Suppressor macrophage treated with lipopolysaccharide for 4 hours (primary cell): ENCODE measurements around the gene CLTC.
A peak's percentile ranks its signal among the peaks of the same experiment; 100 is the strongest.

ENCODE experiments used
- DNase-seq: peaks from one replicate; pipeline ENCODE4 v3.0.0-alpha.2; 2020

CLTC gene

DNA sequence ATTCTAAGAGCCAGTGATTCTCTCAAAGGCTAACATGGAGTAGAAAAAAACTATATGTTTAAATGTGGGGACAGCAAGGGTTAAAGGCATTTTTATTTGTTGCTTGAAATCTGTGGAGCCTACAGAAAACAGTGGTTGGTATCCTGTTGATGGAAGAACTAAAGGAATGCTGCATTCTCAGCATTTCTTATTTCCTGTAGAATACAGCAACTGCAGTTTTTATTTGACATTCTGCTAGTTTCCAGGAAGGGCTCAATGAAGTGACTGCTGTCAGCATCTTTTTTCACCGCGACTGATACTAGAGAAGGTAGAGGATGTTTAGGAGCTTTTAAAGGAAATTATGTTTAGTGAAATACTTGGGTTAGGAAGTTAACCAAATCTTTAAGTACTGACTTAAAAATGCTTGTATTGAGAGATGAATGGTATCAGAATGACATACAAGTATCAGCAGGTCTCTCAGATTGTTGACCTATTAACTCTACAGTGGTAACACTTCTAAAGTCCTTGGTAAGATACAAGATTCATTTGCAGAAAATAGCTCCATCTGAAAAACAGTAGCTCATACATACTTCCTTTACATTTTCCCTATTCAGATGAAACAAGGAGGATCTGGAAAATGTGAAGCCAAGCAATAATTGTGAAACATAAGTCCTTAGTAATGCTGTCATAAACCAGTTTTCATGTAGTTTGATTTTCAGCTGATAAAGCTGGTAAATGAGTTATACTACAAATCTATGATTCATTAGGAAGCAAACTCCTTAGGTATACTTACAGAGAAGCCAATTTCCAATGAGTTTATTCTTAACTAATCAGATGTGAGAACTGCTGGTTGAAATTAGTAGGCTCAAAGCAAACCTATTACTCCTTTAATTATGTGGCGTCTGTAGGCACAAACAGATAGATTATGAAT, 15.2 kb downstream of the CLTC start:
- no peak for DNase-seq

DNA sequence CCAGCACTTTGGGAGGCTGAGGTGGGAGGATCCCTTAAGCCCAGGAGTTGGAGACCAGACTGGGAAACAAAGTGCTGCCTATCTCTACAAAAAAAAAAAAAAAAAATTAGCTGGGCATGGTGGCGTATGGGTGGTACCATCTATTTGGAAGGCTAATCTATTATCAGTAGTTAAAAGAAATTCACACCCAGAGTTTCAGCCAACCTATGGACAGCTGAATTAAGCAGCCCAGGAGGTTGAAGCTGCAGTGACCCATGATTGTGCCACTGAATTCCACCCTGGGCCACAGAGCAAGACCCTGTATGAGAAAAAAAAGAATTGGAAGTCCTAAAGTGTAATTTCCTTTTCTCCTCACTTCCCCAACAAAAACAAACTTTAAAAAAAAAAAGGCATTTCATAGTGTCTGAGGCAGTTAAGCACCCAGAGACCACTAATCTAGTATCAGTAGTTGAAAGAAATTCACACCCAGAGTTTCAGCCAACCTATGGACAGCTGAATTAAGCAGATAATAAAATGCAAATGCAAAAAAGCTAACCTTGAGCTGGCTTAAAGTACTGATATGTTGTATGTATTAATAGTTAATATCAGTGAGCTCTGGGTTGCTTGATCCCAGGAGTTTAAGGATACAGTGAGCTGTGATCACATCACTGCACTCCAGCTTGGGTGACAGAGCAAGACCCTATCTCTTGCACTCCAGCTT, 18.1 kb downstream of the CLTC start:
- DNase-seq = no peak

DNA sequence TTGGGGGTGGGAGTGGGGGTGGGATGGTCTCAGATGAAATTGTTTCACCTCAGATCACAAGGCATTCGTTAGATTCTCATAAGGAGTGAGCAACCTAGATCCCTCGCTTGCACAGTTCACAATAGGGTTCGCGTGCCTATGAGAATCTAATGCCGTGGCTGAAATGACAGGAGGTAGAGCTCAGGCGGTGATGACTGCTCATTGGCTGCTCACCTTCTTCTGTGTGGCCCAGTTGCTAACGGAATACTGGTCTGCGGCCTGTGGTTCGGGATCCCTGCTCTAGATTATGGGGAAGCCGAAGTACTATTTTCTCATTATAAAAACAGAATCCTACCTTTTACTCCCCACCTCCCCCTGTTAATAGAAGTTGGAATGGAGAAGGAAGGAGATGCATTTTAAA, 18.9 kb downstream of the CLTC start:
- DNase-seq = no peak

DNA sequence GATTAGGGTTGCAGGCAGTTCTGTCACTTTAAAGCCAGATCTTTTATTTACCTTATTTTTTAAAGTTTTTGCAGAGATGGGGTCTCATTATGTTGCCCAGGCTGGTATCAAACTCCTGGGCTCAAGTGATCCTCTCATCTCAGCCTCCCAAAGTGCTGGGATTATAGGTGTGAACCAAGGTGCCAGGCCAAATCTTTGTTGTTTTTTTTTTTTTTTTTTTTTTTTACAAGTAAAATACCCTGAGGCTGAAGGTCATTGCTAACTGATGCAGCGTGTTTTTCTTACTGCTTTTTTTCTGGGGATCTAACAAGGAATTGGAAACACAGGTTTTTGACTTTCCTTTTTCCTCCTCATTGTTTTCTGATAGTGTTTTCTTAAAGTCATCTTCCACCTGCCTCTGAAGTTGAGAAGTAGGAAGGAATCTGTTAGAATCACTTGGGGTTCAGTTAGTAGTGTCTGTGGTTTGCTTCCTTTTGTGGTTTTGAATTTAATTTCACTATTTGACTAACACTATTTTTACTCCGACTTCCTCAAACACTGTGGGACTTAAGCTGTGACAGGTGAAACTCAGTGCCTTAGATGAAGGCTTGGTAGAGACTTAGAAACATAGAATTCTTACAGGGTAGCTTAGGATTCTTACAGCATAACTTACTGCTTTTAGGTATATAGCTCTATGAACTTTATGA, 22.2 kb downstream of the CLTC start:
- peak; percentile 37 for DNase-seq

DNA sequence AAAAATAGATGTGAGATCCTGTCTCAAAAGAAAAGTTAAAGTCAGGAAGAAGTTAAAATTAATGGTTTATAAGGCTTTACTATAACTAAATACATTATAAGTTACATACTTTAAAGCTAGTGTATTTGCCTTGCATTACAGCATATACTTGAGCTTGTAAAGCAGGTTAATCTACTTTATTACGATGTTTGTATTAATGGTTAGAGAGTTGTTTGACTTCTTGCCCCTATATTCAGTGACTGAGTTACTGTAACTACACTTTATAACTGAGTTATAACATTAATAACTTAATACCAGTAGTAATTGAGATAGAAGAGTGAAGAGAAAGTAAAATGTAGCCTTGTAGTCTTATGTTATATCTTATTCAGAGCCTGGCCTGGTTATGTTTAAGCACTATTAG, 22.9 kb downstream of the CLTC start:
- no peak for DNase-seq

DNA sequence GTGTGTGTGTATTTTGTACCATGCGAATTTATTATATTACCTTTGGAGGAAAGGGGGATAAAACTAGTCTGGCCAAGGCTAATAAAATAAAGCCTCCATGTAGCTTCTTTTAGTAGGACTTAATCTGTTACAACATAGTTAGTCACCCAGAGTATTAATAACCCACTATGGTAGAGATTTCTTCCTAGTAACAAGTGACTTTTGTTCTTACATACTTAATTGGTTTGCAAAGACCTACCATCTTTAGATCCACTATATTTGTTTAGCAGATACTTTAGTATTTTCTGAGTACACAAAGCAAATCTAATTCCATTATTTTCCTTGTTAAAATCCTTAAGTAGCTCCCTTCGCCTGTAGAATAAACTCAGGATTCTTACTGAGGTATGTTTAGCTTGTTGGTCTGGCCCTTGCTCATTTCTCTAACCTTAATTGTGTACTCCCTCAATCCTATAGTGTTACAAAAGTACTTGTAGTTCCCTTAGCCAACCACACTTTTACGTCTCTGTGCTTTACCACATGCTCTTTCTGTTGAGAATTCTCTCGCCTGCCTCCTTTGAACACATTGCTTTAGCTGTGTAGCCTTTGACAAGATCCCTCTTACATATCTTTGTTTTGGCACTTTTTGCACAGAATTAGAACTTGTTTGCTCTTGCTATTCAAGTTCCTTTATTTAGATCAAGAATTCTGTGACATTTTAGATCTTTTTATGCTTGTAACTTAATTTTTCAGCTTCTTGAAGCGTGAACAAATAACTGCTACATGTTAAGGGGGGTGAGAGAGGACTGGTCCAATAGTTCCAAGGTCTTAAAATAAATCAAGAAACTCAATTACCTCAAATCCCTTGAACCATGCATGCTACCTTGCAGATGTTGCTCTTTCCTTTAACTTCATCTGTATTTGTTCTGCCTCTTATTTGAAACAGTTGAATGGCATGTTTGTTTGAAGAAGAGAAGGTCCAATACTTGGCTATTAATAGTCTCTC, 23.8 kb downstream of the CLTC start:
- DNase-seq = peak; percentile 52

DNA sequence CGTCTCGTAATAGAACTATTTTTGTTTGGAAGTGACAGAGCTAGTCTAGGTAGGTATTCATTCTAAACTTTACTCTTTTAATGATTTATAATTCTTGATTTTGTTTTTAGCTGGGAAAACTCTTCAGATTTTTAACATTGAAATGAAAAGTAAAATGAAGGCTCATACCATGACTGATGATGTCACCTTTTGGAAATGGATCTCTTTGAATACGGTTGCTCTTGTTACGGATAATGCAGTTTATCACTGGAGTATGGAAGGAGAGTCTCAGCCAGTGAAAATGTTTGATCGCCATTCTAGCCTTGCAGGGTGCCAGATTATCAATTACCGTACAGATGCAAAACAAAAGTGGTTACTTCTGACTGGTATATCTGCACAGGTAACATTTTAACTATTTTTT, 27.6 kb downstream of the CLTC start:
- DNase-seq = no peak

DNA sequence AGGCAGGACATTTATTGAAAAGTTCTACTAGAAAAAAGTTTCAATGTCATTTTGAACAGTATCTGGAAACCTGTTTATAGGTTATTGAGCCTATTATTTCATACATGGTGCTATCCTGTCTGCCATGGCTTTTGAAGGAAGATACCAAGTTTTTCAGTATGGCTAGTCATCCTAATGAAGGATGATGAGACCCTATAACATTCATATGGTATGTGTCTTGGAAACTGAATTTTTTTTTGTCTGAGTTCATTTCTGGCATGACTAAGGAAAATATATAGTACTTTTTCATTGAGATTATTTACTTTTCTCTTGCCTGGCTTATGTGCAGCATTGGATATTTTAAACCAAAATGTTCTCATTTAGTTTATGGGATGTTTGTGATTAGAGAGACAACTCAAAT, 30.2 kb downstream of the CLTC start:
- DNase-seq = no peak

DNA sequence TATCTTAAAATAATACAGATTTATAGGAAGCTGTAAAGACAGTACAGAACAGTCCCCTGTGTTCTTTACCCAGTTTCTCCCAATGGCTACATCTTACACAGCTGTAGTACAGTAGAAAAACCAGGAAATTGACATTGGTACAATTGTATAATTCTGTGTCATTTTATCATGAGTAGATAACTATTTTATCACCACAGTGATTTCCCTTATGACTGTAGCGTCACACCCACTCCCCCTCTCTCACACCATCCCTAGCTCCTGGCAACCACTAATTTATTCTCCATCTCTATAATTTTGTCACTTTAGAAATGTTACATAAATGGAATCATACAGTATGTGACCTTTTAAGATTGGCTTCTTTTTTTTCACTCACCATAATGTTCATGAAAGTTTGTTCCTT, 30.9 kb downstream of the CLTC start:
- DNase-seq = no peak

DNA sequence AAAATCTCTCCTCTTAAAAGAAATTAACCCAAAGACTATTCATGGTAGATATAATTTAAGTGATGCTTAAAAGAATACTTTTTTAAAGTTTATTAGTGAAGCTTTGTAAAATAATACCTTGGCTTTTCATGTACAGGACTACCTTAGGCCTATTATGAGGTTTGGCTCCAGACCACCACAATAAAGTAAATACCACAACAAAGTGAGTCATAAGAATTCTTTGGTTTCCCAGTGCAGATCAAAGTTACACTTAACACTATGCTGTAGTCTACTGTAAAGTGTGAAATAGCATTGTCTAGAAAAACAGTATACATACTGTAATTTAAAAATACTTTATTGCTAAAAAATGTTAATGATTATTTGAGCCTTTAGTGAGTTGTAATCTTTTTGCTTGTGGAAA, 31.7 kb downstream of the CLTC start:
- DNase-seq = no peak

DNA sequence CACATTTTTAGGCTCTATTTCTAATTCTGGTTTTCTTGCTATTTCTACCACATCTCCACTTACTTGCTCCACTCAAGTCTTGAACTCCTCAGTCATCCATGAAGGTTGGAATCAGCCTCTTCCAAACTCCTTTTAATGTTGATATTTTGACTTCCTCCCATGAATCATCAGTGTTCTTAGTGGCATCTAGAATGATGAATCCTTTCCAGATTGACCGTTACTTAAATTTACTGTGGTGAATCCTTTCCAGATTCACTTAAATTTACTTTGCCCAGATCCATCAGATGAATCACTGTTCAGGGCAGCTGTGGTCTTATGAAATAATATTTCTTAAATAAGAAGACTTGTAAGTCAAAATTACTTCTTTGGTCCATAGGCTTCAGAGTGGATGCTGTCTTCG, 32.4 kb downstream of the CLTC start:
- DNase-seq = peak; percentile 27

DNA sequence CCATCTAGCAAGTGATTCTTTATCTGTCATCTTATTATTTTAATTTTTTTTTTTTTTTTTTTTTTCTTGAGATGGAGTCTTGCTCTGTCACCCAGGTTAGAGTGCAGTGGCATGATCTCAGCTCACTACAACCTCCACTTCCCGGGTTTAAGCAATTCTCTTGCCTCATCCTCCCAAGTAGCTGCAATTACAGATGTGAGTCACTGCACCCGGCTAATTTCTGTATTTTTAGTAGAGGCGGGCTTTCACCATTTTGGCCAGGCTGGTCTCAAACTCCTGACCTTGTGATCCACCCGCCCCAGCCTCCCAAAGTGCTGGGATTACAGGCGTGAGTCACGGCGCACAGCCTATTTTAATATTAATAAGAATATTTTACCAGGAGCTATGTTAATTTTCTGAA, 36.9 kb downstream of the CLTC start:
- peak; percentile 83 for DNase-seq

DNA sequence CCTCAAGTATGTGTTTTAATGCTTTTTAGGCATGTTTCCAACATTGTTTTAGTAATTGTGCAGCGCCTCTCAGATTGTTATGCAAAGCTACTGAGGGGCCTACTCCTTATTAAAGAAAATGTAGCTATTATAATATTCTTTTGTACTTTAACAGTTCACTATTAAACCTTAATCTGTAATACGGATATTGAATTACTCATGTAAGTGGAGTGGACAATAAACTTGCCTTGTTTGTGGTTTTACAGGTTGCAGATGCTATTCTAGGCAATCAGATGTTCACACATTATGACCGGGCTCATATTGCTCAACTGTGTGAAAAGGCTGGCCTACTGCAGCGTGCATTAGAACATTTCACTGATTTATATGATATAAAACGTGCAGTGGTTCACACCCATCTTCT, 46.5 kb downstream of the CLTC start:
- no peak for DNase-seq

DNA sequence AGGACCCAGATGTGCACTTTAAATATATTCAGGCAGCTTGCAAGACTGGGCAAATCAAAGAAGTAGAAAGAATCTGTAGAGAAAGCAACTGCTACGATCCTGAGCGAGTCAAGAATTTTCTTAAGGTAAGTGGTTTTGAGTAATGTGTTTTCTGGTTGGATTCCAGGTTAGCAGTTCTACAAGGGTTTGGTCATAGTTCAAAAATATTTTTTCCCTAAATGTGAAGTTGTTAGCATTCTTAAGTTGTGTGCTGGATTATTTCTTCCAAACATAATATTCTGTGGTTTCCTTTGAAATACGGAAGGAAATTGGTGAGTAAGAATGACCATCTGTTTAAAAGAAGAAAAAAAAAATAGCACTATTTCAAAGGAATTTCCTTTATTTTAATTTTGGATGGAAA, 49.1 kb downstream of the CLTC start:
- peak; percentile 23 for DNase-seq

DNA sequence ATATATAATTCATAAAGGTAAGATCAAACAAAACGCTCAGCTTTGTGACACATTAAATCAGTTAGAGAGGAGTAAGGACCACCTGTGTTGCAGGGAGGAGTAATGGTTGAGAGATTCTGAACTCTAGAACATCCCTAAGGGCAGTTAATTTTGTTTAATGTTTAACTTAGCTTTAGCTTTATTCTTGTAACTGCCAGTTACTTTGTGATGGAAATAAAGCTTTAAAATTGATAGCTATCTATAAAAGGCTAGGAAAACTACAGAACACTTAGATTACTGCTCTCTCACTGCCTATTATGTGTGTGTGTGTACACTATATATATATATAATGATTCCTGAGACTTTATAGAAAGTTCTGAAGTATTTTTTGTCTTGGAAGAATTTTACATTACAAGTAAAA, 49.7 kb downstream of the CLTC start:
- DNase-seq = no peak

DNA sequence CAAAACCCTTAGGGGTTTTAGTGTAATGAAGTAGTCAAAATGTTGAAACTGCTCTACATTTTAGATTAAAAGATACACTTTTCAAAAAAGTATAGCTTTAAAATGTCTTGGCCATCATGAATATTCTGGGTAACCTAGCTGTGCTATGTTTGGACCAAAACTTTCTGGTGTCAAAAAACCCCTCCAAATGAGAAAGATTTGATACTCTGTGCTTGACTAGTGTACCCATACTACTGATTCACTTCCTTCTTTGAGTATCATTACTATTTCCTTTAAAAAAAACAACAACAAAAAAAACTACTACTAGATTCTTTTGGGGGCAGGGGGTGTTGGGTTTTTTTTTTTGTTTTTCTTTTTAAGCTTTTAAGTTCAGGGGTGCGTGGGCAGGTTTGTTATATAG, 50.2 kb downstream of the CLTC start:
- DNase-seq = no peak

DNA sequence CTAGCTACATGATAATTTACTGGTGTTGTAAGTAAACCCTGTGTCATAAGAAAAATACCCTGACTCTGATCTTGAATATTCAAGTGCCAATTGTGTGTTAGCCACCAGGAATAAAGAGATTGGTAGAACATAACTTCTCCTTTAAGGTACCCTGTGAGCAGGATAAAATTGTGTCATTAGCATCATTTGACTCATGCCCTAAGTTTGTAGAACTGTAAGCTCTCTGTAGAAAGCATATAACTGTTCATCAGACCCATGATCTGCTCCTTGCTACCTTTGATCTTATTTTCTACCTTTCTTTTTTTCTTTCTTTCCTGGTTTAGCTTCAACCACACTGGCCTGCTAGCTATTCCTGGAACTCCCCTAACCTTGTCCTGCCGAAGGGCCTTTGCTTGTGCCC, 51.7 kb downstream of the CLTC start:
- DNase-seq = no peak

DNA sequence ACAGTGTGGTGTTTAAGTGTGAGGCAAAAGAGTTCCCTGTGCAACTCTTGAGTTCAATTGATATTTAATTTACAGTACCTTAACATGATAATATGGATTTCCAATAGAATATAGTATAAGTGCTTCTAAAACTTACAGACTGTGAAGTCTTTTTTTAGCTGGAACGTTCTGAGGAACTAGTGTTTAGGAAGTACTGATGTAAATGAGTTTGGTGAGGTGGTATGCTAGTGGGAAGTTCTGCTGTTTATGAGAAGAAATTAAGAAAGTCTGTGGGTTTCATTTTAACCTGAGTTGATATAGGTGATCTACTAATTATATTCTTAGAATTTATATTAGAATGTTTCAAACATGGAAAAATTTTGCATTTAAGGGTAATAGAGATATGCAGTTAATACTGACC, 55.5 kb downstream of the CLTC start:
- no peak for DNase-seq

DNA sequence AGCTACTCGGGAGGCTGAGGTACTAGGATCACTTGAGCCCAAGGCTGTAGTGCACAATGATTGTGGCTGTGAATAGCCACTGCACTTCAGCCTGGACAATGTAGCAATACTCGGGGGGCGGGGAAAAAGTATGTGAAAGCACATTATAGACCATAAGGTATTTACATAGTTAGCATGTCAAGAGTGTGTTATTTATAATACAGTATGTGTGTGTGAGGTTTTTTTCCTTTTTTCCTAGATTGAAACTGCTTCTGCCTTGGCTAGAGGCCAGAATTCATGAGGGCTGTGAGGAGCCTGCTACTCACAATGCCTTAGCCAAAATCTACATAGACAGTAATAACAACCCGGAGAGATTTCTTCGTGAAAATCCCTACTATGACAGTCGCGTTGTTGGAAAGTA, 57.0 kb downstream of the CLTC start:
- DNase-seq = no peak

DNA sequence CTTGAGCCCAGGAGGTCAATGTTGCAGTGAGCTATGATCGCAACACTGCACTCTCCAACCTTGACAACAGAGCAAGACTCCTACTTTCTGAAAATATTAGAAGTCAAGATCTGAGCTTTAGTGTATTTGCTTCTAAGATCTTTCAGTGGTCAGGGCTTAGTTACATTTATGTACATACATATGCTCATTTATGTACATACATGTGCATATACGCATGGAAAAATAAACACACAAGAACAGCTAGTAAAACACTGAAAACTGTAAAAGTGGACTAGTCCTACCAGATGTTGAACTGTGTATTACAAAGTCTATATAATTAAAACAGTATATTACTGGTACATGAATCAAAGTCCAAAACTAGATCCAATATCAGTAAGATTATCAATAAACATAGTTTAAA, 59.2 kb downstream of the CLTC start:
- no peak for DNase-seq

DNA sequence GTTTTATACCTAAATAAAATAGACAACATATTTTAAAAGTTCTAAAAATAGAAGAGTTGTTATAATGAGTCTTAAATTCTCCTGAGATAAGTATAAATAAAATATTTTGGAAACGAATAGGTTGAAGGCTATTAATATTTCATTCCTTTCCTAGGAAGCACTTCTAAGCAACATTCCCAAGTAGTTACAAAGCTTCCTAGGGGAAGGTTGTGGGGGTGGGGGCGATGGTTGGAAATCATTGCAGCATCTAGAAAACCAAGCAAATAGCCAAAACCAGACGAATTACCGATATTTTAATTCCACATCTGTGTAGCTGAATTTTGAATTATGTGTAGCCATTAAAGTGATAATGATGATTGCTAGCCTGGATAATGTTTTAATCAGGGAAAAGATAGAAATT, 60.6 kb downstream of the CLTC start:
- DNase-seq = no peak

DNA sequence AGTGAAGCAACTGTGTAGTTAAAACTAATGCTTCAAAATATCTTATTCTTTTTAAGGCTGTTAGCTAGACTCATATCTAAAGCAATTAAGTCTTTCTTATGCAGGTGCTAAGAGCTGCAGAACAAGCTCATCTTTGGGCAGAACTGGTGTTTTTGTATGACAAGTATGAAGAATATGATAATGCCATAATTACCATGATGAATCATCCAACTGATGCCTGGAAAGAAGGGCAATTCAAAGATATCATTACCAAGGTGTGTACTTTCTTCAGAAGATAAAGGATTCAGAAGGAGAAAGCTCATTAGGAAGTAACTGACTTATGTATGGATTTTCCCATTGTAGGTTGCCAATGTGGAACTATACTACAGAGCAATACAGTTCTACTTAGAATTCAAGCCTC, 63.6 kb downstream of the CLTC start:
- no peak for DNase-seq

DNA sequence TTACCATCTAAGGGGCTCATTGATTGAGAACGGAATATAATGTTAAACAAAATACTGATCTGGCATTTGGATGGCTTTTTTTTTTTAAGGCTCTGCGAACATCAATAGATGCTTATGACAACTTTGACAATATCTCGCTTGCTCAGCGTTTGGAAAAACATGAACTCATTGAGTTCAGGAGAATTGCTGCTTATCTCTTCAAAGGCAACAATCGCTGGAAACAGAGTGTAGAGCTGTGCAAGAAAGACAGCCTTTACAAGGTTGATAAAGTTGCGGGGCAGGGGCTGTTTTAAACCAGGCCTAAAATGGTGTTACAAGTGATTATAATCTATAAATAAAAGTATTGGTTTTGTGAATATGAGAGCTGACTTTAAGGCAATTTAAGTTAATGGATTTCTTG, 65.3 kb downstream of the CLTC start:
- DNase-seq = no peak
